ENCODE data around the gene ADAMTSL1.

Gene ADAMTSL1

GRCh38 chr9:18501949-18502348, 28.0 kb downstream of the ADAMTSL1 start:
- DNase-seq (ENCODE audit: low spot score): no peak

DNA sequence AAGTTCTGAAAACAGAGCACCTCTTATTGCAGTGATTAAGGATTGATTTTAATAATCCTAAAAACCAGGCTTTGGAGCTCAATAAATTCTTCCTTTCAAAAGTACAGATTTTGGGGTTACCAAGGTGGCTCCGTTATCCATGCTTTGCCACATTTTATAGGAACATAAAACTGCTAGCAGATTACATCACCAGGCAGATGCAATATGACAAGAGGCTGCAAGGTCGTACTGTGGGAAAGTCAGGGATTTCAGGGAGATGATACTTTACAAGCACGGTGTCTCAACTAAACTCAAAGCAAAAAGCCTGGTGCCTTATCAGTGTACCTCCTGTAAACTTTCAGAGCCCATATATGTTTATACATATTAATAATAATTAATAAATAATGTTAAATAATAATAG, 28.6 kb downstream of the ADAMTSL1 start:
- no peak for DNase-seq (ENCODE audit: low spot score)

GRCh38 chr9:18504707-18505106, 30.8 kb downstream of the ADAMTSL1 start:
- DNase-seq (ENCODE audit: low spot score): no peak

GRCh38 chr9:18507151-18507550, 33.2 kb downstream of the ADAMTSL1 start:
- no peak for DNase-seq (ENCODE audit: low spot score)

DNA sequence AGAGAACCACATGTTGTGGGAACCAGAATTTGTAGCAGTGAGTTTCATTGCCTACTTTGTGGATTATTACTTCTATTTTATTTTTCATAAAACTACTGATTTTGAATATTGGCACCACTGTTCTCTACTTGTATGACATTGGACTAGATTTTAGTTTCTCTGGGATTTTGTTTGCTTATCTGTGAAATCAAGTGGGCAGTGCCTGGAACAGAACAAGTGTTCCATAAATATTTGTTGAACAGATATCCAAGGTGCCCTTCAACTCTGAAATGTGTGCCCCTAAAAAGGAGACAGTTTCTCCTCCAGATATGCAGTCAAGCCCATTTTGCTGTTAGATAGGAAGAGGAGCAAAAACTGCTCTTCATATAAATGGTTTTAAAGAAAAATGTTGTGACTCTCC, 42.6 kb downstream of the ADAMTSL1 start:
- DNase-seq (ENCODE audit: low spot score): no peak

GRCh38 chr9:18516965-18517364, 43.0 kb downstream of the ADAMTSL1 start:
- no peak for DNase-seq (ENCODE audit: low spot score)

DNA sequence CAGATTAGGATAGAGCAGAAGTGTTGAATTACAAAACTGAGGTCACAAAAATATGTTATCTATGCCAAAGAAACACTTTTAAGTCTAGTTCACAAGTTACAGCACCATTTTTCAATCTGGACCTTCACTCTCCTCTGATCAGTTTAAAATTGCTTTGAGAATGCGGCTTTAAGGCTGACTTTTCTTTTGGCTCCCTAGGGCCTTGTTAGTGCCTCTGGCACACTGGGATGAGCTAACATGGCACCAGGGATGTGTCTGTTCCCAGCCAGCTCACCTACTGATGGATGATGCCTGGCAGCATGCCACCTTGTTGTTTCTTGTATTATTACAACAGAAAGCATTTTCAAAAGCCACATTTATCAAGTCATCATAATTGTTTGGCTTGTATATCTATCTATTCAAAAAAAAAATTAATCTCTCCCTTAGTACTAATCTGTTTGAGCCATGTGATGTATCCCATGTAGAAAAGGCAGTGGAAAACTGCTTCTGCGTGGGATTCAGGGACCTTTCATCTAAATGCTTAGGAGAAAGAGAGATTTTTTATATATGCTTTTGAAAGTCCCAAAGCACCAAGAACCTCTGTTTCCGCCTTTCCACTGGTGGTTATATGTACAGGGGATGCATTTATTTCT, 46.6 kb downstream of the ADAMTSL1 start:
- DNase-seq (ENCODE audit: low spot score): no peak

- no peak for DNase-seq (ENCODE audit: low spot score)
Observed at GRCh38 chr9:18526685-18527084, 52.7 kb downstream of the ADAMTSL1 start.

GRCh38 chr9:18531136-18532065, 57.4 kb downstream of the ADAMTSL1 start:
- DNase-seq (ENCODE audit: low spot score): no peak

GRCh38 chr9:18534611-18535010, 60.7 kb downstream of the ADAMTSL1 start:
- no peak for DNase-seq (ENCODE audit: low spot score)

DNA sequence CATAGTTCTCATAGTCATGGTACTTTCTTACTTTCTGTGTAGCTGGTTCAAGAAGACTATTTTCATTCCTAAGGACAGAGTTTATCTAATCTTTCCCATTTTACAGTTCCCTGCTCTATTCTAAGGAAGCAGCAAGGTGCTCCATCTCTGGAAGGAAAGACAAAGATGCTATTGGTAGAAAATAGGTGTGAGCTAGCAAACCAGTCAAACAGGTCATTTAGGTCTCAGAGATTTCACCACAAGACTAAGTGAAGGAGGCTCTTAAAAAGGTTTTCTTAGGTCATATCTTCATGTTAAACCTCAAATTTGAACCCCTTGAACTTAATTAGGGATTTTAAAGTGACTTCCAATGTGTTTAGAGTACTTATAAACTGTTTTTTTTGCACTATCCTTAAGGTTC, 62.6 kb downstream of the ADAMTSL1 start:
- DNase-seq (ENCODE audit: low spot score): no peak

- DNase-seq (ENCODE audit: low spot score): no peak
Observed at GRCh38 chr9:18539203-18539693, 65.3 kb downstream of the ADAMTSL1 start.

GRCh38 chr9:18542837-18543405, 69.0 kb downstream of the ADAMTSL1 start:
- DNase-seq (ENCODE audit: low spot score): no peak

DNA sequence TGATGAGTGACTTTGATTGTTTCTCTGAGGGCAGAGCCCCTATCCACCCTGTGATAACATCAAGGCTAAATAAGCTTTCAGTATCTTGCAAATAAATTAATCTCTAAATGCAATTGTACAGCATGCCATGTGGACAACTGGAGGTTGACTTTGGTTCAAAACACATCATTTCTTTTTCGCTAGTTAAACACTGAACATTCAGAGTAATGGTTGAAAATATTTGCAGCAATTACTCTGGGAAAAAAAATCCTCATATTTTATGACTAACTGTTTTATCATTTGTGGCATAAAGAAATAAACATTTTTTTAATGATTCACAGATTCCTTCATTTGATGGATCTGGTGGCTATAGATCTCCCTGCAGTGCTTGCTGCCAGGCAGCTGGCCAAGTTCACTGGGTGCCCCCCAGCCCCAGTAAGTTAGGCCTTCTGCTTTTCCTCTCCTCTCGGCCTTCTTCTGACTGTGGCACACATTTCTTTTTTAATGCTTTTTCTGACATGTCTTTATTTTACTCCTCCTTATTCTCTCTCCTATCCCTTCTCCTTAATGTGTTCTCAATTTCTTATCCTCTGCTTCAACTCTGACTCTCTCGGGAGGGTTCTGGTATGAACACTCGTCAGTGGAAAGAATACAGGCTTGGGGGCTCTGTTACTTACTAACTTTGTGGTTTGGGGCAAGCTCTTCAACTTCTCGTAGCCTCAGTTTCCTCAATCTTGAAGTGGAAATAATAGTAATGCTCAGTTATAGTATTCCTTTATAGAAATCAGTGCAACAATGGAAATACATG, 69.6 kb downstream of the ADAMTSL1 start:
- DNase-seq (ENCODE audit: low spot score): no peak

- no peak for DNase-seq (ENCODE audit: low spot score)
Observed at GRCh38 chr9:18544456-18544855, 70.5 kb downstream of the ADAMTSL1 start.

DNA sequence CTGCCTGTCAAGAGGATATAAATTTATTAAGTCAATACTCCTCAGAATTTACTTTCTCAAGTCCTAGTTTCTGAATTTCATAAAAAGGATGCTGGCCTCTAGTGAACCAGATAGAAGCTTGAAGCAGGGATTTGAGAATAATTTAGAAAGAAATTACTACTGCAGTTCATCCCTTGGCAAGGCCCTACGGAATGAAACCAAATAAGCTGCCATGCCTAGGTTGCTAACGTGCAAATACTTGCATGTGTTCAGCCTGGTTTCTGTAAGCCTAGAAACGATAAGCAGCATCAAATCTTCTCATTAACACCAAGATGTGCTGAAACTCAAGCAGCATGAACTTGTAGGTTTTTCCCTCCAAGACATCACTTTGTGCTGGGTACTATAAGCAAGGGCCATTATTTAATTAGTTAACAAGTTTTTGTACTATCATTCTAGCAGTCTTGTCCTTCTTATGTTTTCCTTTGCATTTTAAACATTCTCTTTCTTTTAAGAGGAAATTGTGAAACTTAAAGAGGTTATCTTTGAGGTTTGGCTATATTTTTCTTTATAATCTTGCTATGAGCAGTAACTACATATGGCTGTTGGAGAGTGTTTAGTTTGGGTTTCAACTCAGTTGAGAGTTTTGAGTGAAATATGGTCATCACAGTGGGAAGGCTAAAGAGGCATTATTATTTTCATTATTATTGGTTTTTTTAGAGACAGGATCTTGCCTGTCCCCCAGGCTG, 71.8 kb downstream of the ADAMTSL1 start:
- no peak for DNase-seq (ENCODE audit: low spot score)

GRCh38 chr9:18548456-18548855, 74.5 kb downstream of the ADAMTSL1 start:
- no peak for DNase-seq (ENCODE audit: low spot score)

GRCh38 chr9:18549772-18550171, 75.8 kb downstream of the ADAMTSL1 start:
- DNase-seq (ENCODE audit: low spot score): no peak

DNA sequence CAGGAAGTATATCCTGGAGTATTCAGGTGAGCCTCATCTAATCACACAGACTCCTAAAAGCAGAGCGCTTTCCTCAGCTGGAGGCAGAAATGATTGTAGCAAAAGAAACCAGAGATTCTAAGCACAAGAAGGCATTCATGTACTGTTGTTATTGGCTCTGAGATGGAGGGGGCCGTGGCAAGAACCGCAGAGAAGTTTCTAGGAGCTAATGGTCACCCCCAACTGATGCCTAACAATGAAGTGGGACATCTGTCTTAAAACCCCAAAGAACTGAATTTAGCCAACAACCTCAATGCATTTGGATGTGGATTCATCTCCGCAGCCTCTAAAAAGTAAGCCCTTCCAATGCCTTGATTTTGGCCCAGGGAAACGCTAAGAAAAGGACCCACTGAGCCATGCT, 76.3 kb downstream of the ADAMTSL1 start:
- no peak for DNase-seq (ENCODE audit: low spot score)

- no peak for DNase-seq (ENCODE audit: low spot score)
Observed at GRCh38 chr9:18554244-18554643, 80.3 kb downstream of the ADAMTSL1 start.

DNA sequence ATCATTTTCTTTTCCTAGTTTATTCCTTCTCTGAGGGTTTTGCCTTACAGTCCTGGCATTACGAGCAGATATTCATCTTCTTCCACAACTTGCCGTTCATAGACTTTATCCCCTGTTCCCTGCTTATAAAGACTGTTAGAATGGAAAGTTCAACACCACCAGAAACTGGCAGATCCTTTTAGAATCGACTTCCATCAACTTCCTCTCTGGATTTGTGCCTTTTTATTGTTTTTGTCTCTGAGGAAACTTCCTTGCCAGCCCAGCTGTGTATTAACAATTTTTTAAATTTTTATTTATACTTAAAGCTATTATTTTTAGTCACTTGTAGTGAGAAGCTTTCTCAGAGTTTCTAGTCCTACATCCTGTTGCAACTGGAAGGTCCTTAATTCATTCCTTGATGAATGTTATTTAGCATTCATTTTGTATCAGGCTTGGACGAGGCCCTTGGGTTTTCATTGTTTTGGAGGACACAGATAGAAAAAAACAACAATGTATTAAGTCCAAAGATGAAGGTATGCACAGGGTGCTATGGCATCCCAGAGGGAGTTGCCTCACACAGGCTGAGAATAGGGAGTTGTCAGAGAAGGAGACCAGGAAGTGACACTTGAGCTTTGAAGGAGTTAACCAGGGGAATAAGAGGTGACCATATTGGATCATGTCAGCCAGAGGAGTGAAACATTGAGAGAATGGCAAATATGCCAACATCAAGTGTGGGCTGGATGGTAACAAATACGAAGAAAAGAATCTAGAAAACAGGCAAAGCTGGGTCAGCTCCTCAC, 81.3 kb downstream of the ADAMTSL1 start:
- no peak for DNase-seq (ENCODE audit: low spot score)

All from NAMALWA (cell line).